ENCODE results near the gene NFE2L3.

NFE2L3 gene

GRCh38 chr7:26151953-26152781 is at the start of gene NFE2L3:
NFE2L3 (plus strand) TSS chr7:26152198; CDS start chr7:26152499, 301 bp downstream.
- CTCF ChIA-PET: interaction anchor here (0.6 kb wide), 3 partner anchors 287 to 989 kb away, joined by 3 to 4 read pairs (median 3); no protein-coding TSS in a partner anchor
- no peak within 1 kb of the TSS for H3K27ac ChIP-seq
- DNase-seq (ENCODE audit: low spot score): peak; percentile 78
- POLR2A ChIA-PET (ENCODE audit: low non-redundant PET): interaction anchor here (0.6 kb wide), 1 partner anchor 48 kb away, joined by 3 read pairs; no protein-coding TSS in a partner anchor
- no peak for TF ChIP-seq CTCF (conservative IDR thresholded peaks at IDR 0.05; ENCODE audit: low read depth)

- no peak overlapping the region for H3K27ac ChIP-seq
- ChIA-PET CTCF (no interaction called here), POLR2A (ENCODE audit: low non-redundant PET) (no interaction called here)
- no peak for DNase-seq (ENCODE audit: low spot score)
- no peak for TF ChIP-seq CTCF (conservative IDR thresholded peaks at IDR 0.05; ENCODE audit: low read depth)
These were observed 48.4 kb upstream of the NFE2L3 start for GRCh38 chr7:26103596-26103995.

- POLR2A ChIA-PET (ENCODE audit: low non-redundant PET): no interaction called here
- CTCF ChIA-PET: no interaction called here
- TF ChIP-seq CTCF (conservative IDR thresholded peaks at IDR 0.05; ENCODE audit: low read depth): no peak
- H3K27ac ChIP-seq: no peak overlapping the region
- no peak for DNase-seq (ENCODE audit: low spot score)
These were observed 46.8 kb upstream of the NFE2L3 start for GRCh38 chr7:26105236-26105635.

GRCh38 chr7:26105931-26106330 is 46.1 kb upstream of the NFE2L3 start:
- ChIA-PET POLR2A (ENCODE audit: low non-redundant PET) (no interaction called here), CTCF (no interaction called here)
- DNase-seq (ENCODE audit: low spot score): no peak
- H3K27ac ChIP-seq: no peak overlapping the region
- no peak for TF ChIP-seq CTCF (conservative IDR thresholded peaks at IDR 0.05; ENCODE audit: low read depth)

- TF ChIP-seq CTCF (conservative IDR thresholded peaks at IDR 0.05; ENCODE audit: low read depth): no peak
- CTCF ChIA-PET: interaction anchor here (1.3 kb wide), 1 partner anchor 28 kb away, joined by 5 read pairs; no protein-coding TSS in a partner anchor
These were observed 39.7 kb upstream of the NFE2L3 start for GRCh38 chr7:26112203-26112740.

GRCh38 chr7:26115650-26116049 is 36.3 kb upstream of the NFE2L3 start:
- no peak overlapping the region for H3K27ac ChIP-seq
- DNase-seq (ENCODE audit: low spot score): no peak
- CTCF ChIA-PET: interaction anchor here (0.6 kb wide), 1 partner anchor 125 kb away, joined by 3 read pairs; no protein-coding TSS in a partner anchor
- POLR2A ChIA-PET (ENCODE audit: low non-redundant PET): no interaction called here
- TF ChIP-seq CTCF (conservative IDR thresholded peaks at IDR 0.05; ENCODE audit: low read depth): no peak

More at GRCh38 chr7:26112203-26112740, 39.7 kb upstream of the NFE2L3 start:
- no peak for DNase-seq (ENCODE audit: low spot score)
- POLR2A ChIA-PET (ENCODE audit: low non-redundant PET): no interaction called here
- no peak overlapping the region for H3K27ac ChIP-seq

Data from RWPE1 (cell line).